H1 (cell line): ENCODE results near the gene SNX27. TPM values are rescaled to one million over a fixed set of nuclear protein-coding genes. Genes with fewer than 3 reads are reported as not detected.

Experiments used
- CTCF ChIA-PET: fragments of 300-600 bp; sonication (Branson Sonifier 250); formaldehyde crosslinking; loops from one replicate; lab custom pipeline; 2021; ENCODE audit not compliant: partially characterized antibody; lab: Charles Lee
- POLR2A ChIA-PET: fragments of 300-600 bp; sonication (Branson Sonifier 250); formaldehyde crosslinking; loops from one replicate; lab custom pipeline; 2021; ENCODE audit warnings: inconsistent platforms; ENCODE audit not compliant: partially characterized antibody; lab: Charles Lee
- DNase-seq, 2 experiments: peaks; one replicate each; pipeline versions ENCODE4 v3.0.0 to v3.0.0-alpha.2; 2010 to 2022; ENCODE audit warnings: low spot score in 2 of 2, low read depth in 1 of 2, mixed read lengths in 1 of 2
- FAIRE-seq: peaks from 2 replicates; lab custom pipeline; 2011; peaks lifted over from hg19 to GRCh38; lab: Jason Lieb, UNC
- H2AFZ ChIP-seq: 2 replicates; pipeline ENCODE4 v1.8.1; 2012; ENCODE audit warnings: low read length, inconsistent platforms
- H2AK5ac ChIP-seq: 2 replicates; pipeline ENCODE4 v1.6.1; 2013; ENCODE audit warnings: low read depth, low read length
- H2BK120ac ChIP-seq: replicated peaks from 2 replicates; pipeline ENCODE3; 2013; ENCODE audit warnings: low read depth, low read length, inconsistent platforms
- H2BK12ac ChIP-seq: 2 replicates; pipeline ENCODE4 v1.6.1; 2013; ENCODE audit warnings: low read depth, low read length
- H2BK15ac ChIP-seq: 2 replicates; pipeline ENCODE4 v1.6.1; 2013; ENCODE audit warnings: low read length
- H2BK20ac ChIP-seq: 2 replicates; pipeline ENCODE4 v1.6.1; 2013; ENCODE audit warnings: low read length
- H2BK5ac ChIP-seq: 2 replicates; pipeline ENCODE4 v1.6.1; 2013; ENCODE audit warnings: low read depth, low read length
- H3K14ac ChIP-seq: 2 replicates; pipeline ENCODE4 v1.6.1; 2013; ENCODE audit warnings: inconsistent platforms; ENCODE audit not compliant: insufficient read length
- H3K18ac ChIP-seq: 2 replicates; pipeline ENCODE4 v1.6.1; 2013; ENCODE audit warnings: low read length; ENCODE audit errors: extremely low read depth
- H3K23ac ChIP-seq: 2 replicates; pipeline ENCODE4 v1.6.1; 2013; ENCODE audit warnings: inconsistent platforms; ENCODE audit not compliant: insufficient read length
- H3K23me2 ChIP-seq: 2 replicates; pipeline ENCODE4 v1.6.1; 2013; ENCODE audit warnings: low read depth, low read length
- H3K27ac ChIP-seq: 2 replicates; pipeline ENCODE4 v1.6.1; 2011; ENCODE audit warnings: low read depth, low read length, inconsistent platforms
- H3K27me3 ChIP-seq, 4 experiments: replicated peaks in 1 of 4; 1 replicate in 1 of 4; 2 replicates in 3 of 4; pipeline versions ENCODE4 v1.6.1 to v1.8.1; 2011 to 2013; ENCODE audit warnings: low read length in 3 of 4, mild to moderate bottlenecking in 3 of 4, inconsistent platforms in 2 of 4, mixed read lengths in 2 of 4, moderate library complexity in 1 of 4; ENCODE audit not compliant: control insufficient read depth in 3 of 4, insufficient read depth in 3 of 4; ENCODE audit errors: extremely low read depth in 1 of 4
- H3K36me3 ChIP-seq, 4 experiments: 2 replicates each; pipeline versions ENCODE4 v1.6.1 to v1.8.1; 2011 to 2013; ENCODE audit warnings: mild to moderate bottlenecking in 4 of 4, low read length in 3 of 4, moderate library complexity in 2 of 4, control low read depth in 1 of 4, inconsistent platforms in 1 of 4; ENCODE audit not compliant: insufficient read depth in 4 of 4, control insufficient read depth in 2 of 4
- H3K4ac ChIP-seq: replicated peaks from 2 replicates; pipeline ENCODE3; 2013; ENCODE audit warnings: low read length, low read depth, mixed read lengths, inconsistent platforms; ENCODE audit not compliant: insufficient read length
- H3K4me1 ChIP-seq, 4 experiments: replicated peaks in 1 of 4; 1 replicate in 1 of 4; 2 replicates in 3 of 4; pipeline versions ENCODE4 v1.6.1 to v1.8.1; 2011 to 2013; ENCODE audit warnings: low read length in 3 of 4, inconsistent platforms in 2 of 4, mixed read lengths in 1 of 4; ENCODE audit not compliant: insufficient read depth in 4 of 4, control insufficient read depth in 3 of 4
- H3K4me2 ChIP-seq, 2 experiments: 2 replicates each; pipeline versions ENCODE4 v1.6.1 to v1.8.1; 2011 to 2013; ENCODE audit warnings: low read depth in 2 of 2, low read length in 2 of 2, control low read depth in 1 of 2, inconsistent platforms in 1 of 2, mild to moderate bottlenecking in 1 of 2; ENCODE audit not compliant: insufficient read depth in 1 of 2
- H3K4me3 ChIP-seq, 4 experiments: fragments of 200-600, 300-600 bp in 1 of 4; sonication (generic), shearing (Covaris generic), sonication (Bioruptor Twin) in 1 of 4; 2 replicates each; pipeline versions ENCODE4 v1.5.1 to v1.8.1; 2011 to 2016; ENCODE audit warnings: low read length in 4 of 4, low read depth in 3 of 4, control low read depth in 2 of 4, inconsistent platforms in 2 of 4, mild to moderate bottlenecking in 2 of 4, mixed read lengths in 1 of 4, moderate library complexity in 1 of 4; ENCODE audit not compliant: insufficient read depth in 2 of 4; ENCODE audit errors: extremely low read depth in 1 of 4
- H3K56ac ChIP-seq: replicated peaks from 2 replicates; pipeline ENCODE3; 2013; ENCODE audit warnings: low read depth, mild to moderate bottlenecking, mixed read lengths, low read length, inconsistent platforms; ENCODE audit not compliant: insufficient read length
- H3K79me1 ChIP-seq: 2 replicates; pipeline ENCODE4 v1.6.1; 2013; ENCODE audit warnings: low read depth, low read length, control low read depth
- H3K79me2 ChIP-seq, 2 experiments: 2 replicates each; pipeline versions ENCODE4 v1.6.1 to v1.8.1; 2012 to 2013; ENCODE audit warnings: low read length in 2 of 2, mild to moderate bottlenecking in 2 of 2, inconsistent platforms in 1 of 2; ENCODE audit not compliant: insufficient read depth in 2 of 2, control insufficient read depth in 1 of 2
- H3K9ac ChIP-seq, 4 experiments: replicated peaks in 1 of 4; 1 replicate in 1 of 4; 2 replicates in 3 of 4; pipeline versions ENCODE4 v1.6.1 to v1.8.1; 2011 to 2013; ENCODE audit warnings: low read depth in 3 of 4, low read length in 3 of 4, control low read depth in 2 of 4, mild to moderate bottlenecking in 2 of 4, moderate library complexity in 2 of 4, inconsistent platforms in 1 of 4; ENCODE audit errors: extremely low read depth in 1 of 4
- H3K9me3 ChIP-seq, 2 experiments: 2 replicates each; pipeline versions ENCODE4 v1.6.1 to v1.8.1; 2012 to 2013; ENCODE audit warnings: mild to moderate bottlenecking in 2 of 2, moderate library complexity in 2 of 2, control low read depth in 1 of 2, inconsistent platforms in 1 of 2, low read depth in 1 of 2, low read length in 1 of 2, mixed read lengths in 1 of 2; ENCODE audit not compliant: insufficient read depth in 2 of 2
- H4K20me1 ChIP-seq, 2 experiments: replicated peaks in 1 of 2; 2 replicates each; pipeline versions ENCODE3 to v1.8.1; 2011 to 2013; ENCODE audit warnings: inconsistent platforms in 2 of 2, low read length in 2 of 2, mild to moderate bottlenecking in 1 of 2; ENCODE audit not compliant: insufficient read depth in 2 of 2, control insufficient read depth in 1 of 2
- H4K5ac ChIP-seq: 2 replicates; pipeline ENCODE4 v1.6.1; 2013; ENCODE audit warnings: low read length, low read depth, mixed read lengths, inconsistent platforms; ENCODE audit not compliant: insufficient read length
- H4K8ac ChIP-seq: 2 replicates; pipeline ENCODE4 v1.8.0; 2013; ENCODE audit warnings: mild to moderate bottlenecking, moderate library complexity, low read length, inconsistent platforms; ENCODE audit not compliant: insufficient read depth; ENCODE audit errors: extremely low read depth
- H4K91ac ChIP-seq: replicated peaks from 2 replicates; pipeline ENCODE3; 2013; ENCODE audit warnings: low read length, mixed read lengths, inconsistent platforms; ENCODE audit not compliant: insufficient read length
- CBX5 ChIP-seq: fragments of 300-800, 300-1000 bp; sonication (generic); IDR thresholded peaks from 2 replicates; pipeline ENCODE4 v1.7.1; 2016; ENCODE audit warnings: antibody characterized with exemption, low read length, low read depth
- GABPA ChIP-seq: IDR thresholded peaks from 2 replicates; pipeline ENCODE4 v1.6.1; 2011; ENCODE audit warnings: mild to moderate bottlenecking, low read length, moderate library complexity, borderline replicate concordance; ENCODE audit not compliant: insufficient read depth
- KDM5A ChIP-seq: fragments of 200-600 bp; IDR thresholded peaks from 2 replicates; pipeline ENCODE4 v1.7.1; 2012; ENCODE audit warnings: mild to moderate bottlenecking, low read length, inconsistent platforms, mixed read lengths
- PHF8 ChIP-seq: fragments of 200-600 bp; sonication (generic); conservative IDR thresholded peaks from 2 replicates; pipeline ENCODE4 v1.7.1; 2012; ENCODE audit warnings: low read depth, mild to moderate bottlenecking, inconsistent platforms, low read length, moderate library complexity
- POLR2A ChIP-seq, 2 experiments: IDR thresholded peaks; 1 replicate in 1 of 2; 2 replicates in 1 of 2; pipeline ENCODE4 v1.6.1; 2011; ENCODE audit warnings: low read depth in 2 of 2, low read length in 2 of 2, mild to moderate bottlenecking in 2 of 2; ENCODE audit errors: control extremely low read depth in 1 of 2
- RBBP5 ChIP-seq: IDR thresholded peaks from 2 replicates; pipeline ENCODE4 v1.7.1; 2012; ENCODE audit warnings: low read depth, mild to moderate bottlenecking, inconsistent platforms, low read length, moderate library complexity, borderline replicate concordance
- RXRA ChIP-seq: IDR thresholded peaks from 2 replicates; pipeline ENCODE4 v1.6.1; 2011; ENCODE audit warnings: low read depth, mild to moderate bottlenecking, low read length, moderate library complexity; ENCODE audit not compliant: insufficient read depth
- YY1 ChIP-seq: IDR thresholded peaks from 2 replicates; pipeline ENCODE4 v1.6.1; 2011; ENCODE audit warnings: low read depth, mild to moderate bottlenecking, low read length
- WGBS, 2 experiments: shearing (Covaris generic) in 1 of 2; methylation state at CpG; one replicate each; pipeline versions ENCODE4 v1.1.6 to v1.1.7; 2013 to 2015; ENCODE audit warnings: low lambda C conversion rate in 2 of 2, mixed read lengths in 2 of 2, inconsistent platforms in 1 of 2, low coverage in 1 of 2, missing lambda C conversion rate in 1 of 2; ENCODE audit not compliant: insufficient replicate concordance in 2 of 2, insufficient coverage in 1 of 2, insufficient read length in 1 of 2; ENCODE audit errors: extremely low coverage in 1 of 2, missing lambda C conversion rate in 1 of 2; 5-methylcytosine and 5-hydroxymethylcytosine counted together
- polyA plus RNA-seq, 7 experiments: library from polyadenylated mRNA; depleted of rRNA in 3 of 7; stranded (reverse) in 5 of 7; unstranded in 2 of 7; fragments of >200 nt in 5 of 7; fragments of 200-250 nt in 2 of 7; gene quantifications; 1 replicate in 5 of 7; 2 replicates in 1 of 7; 4 replicates in 1 of 7; pipeline versions ENCODE4 v1.2.1 to v1.2.3, GENCODE V29; 2011 to 2013; ENCODE audit warnings: missing spikeins in 2 of 7, mixed read lengths in 2 of 7
- total RNA-seq: library from RNA; stranded (reverse); fragmentation: NEBNext Ultra II Directional; extraction: Animal tissue kit (Norgen Biotek cat#: 25700); gene quantifications from 2 replicates; pipeline ENCODE4 v1.2.1, GENCODE V29; 2021
- TF ChIP-seq, protein P1 (sequence below): IDR thresholded peaks from 2 replicates; pipeline ENCODE4 v1.6.1; 2012; ENCODE audit warnings: low read length, inconsistent platforms

SNX27 gene
- total and polyA plus RNA-seq, 2 of the 8 experiments (the other 6 are each of a cell fraction or from before 2014, with no cell fraction given), result 23.4 to 65.4 TPM

DNA sequence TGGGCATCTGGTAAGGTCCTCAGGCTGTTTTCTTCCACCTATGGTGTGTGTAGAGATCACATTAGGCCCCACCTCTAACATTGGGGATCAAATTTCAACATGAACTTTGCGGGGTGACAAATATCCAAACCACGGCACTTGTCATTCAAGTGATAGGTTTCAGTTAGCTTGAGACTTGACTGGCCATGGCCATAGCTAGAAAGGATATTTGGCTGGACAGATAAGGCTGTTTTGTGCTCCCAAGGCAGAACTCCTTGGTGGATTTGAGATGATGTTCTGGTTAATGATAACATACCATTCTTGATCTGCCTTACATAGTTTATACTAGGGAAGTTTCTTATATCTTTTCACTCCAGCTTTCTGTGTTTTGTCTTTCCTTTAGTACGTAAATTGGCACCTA is 56.2 kb downstream of the SNX27 start:
- Histone ChIP-seq H2AFZ (no peak overlapping the region), H2BK12ac (no peak overlapping the region), H3K56ac (no peak overlapping the region), H4K20me1 (no peaks in the 10 kb centered on the region), H3K9me3 (no peaks in the 10 kb centered on the region), H2BK15ac (no peak overlapping the region), H3K27ac (no peak overlapping the region), H3K23me2 (no peaks in the 10 kb centered on the region), H3K4me1 (no peaks in the 10 kb centered on the region), H3K18ac (no peak overlapping the region), H3K4me2 (no peak overlapping the region), H3K4me3 (no peak overlapping the region), H3K79me2 (no peaks in the 10 kb centered on the region), H4K5ac (no peak overlapping the region), H3K9ac (no peak overlapping the region), H3K14ac (no peak overlapping the region), H2BK20ac (no peak overlapping the region; the same call in 1 of the 2 replicates), H2AK5ac (no peak overlapping the region), H3K27me3 (no peaks in the 10 kb centered on the region), H4K91ac (no peak overlapping the region), H3K23ac (no peak overlapping the region), H2BK120ac (no peak overlapping the region), H3K36me3 (peaks cover 0 to 12% (median 2%) of the 10 kb centered on the region in 4 experiments; a peak in 4 of 8 replicates), H3K4ac (no peak overlapping the region), H2BK5ac (no peak overlapping the region), H3K79me1 (no peaks in the 10 kb centered on the region), H4K8ac (no peak overlapping the region)
- CTCF ChIA-PET, result interaction anchor here (1.3 to 1.5 kb wide), 2 partner anchors 27 to 75 kb away, joined by 3 to 4 read pairs; no protein-coding TSS in a partner anchor
- WGBS, 2 experiments, result 86% methylated on average over 3 of the region's 3 CpGs; no CpG with 5 or more reads in 1 of the 2 experiments
- DNase-seq (no peak), FAIRE-seq (no peak)
- POLR2A ChIA-PET, result no interaction called here
- no peak for TF ChIP-seq KDM5A
- TF ChIP-seq, protein P1, sequence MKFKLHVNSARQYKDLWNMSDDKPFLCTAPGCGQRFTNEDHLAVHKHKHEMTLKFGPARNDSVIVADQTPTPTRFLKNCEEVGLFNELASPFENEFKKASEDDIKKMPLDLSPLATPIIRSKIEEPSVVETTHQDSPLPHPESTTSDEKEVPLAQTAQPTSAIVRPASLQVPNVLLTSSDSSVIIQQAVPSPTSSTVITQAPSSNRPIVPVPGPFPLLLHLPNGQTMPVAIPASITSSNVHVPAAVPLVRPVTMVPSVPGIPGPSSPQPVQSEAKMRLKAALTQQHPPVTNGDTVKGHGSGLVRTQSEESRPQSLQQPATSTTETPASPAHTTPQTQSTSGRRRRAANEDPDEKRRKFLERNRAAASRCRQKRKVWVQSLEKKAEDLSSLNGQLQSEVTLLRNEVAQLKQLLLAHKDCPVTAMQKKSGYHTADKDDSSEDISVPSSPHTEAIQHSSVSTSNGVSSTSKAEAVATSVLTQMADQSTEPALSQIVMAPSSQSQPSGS, result no peak
- no peak for TF ChIP-seq YY1
- no peak for TF ChIP-seq RXRA
- TF ChIP-seq GABPA, result no peak
- TF ChIP-seq RBBP5, result no peak
- TF ChIP-seq CBX5, result no peak
- TF ChIP-seq PHF8, result no peak
- TF ChIP-seq POLR2A (IDR thresholded peaks at IDR 0.05; ENCODE audit: control extremely low read depth in 1 of 2, low read depth in 2 of 2, low read length in 2 of 2), result no peak
